Lung (tissue), 12 donors: ENCODE measurements around the gene CDH11. TPM values are rescaled to one million over a fixed set of nuclear protein-coding genes. Genes with fewer than 3 reads are reported as not detected.

Source experiments
- ATAC-seq: fragments of 200-7000 bp; cut with Tn5 transposase; one replicate; pipeline ENCODE4 v1.9.1; 2020; ENCODE audit warnings: moderate number of reproducible peaks; ENCODE audit not compliant: insufficient read depth, low FRiP score
- DNase-seq, 3 donors: peaks; one replicate each; pipeline ENCODE4 v3.0.0-alpha.2; 2013 to 2017
- H3K27ac ChIP-seq, 2 donors: one replicate each; pipeline ENCODE4 v1.5.1; 2013; ENCODE audit warnings: mild to moderate bottlenecking in 2 of 2, moderate library complexity in 2 of 2, control low read depth in 1 of 2, inconsistent platforms in 1 of 2, low read depth in 1 of 2, low read length in 1 of 2
- H3K27me3 ChIP-seq, 3 donors: one replicate each; pipeline ENCODE4 v1.5.1; 2013; ENCODE audit warnings: low read length in 2 of 3; ENCODE audit not compliant: control insufficient read depth in 3 of 3, insufficient read depth in 3 of 3
- H3K36me3 ChIP-seq, 4 donors: one replicate each; pipeline ENCODE4 v1.5.1; 2013; ENCODE audit warnings: low read length in 4 of 4, mild to moderate bottlenecking in 1 of 4, moderate library complexity in 1 of 4; ENCODE audit not compliant: control insufficient read depth in 4 of 4, insufficient read depth in 4 of 4
- H3K4me1 ChIP-seq, 5 donors: one replicate each; pipeline ENCODE4 v1.5.1; 2013; ENCODE audit warnings: low read length in 5 of 5, mild to moderate bottlenecking in 2 of 5, moderate library complexity in 1 of 5; ENCODE audit not compliant: control insufficient read depth in 5 of 5, insufficient read depth in 5 of 5
- H3K4me3 ChIP-seq: one replicate; pipeline ENCODE4 v1.5.1; 2013; ENCODE audit warnings: mild to moderate bottlenecking, control low read depth, moderate library complexity
- H3K9ac ChIP-seq, 2 donors: one replicate each; pipeline ENCODE4 v1.5.1; 2013; ENCODE audit warnings: low read length in 2 of 2, control low read depth in 1 of 2; ENCODE audit not compliant: insufficient read depth in 1 of 2
- H3K9me3 ChIP-seq, 4 donors: one replicate each; pipeline ENCODE4 v1.5.1; 2013; ENCODE audit warnings: low read length in 3 of 4, mild to moderate bottlenecking in 1 of 4, moderate library complexity in 1 of 4; ENCODE audit not compliant: control insufficient read depth in 4 of 4, insufficient read depth in 3 of 4
- CTCF ChIP-seq: IDR thresholded peaks from 2 replicates; pipeline ENCODE4 v1.5.1; 2012; ENCODE audit warnings: mild to moderate bottlenecking; ENCODE audit errors: control extremely low read depth, extremely low read depth
- WGBS, 2 donors: extraction: QIAGEN DNeasy Blood & Tissue Kit; methylation state at CpG; one replicate each; pipeline ENCODE4 v1.1.7; 2013; 5-methylcytosine and 5-hydroxymethylcytosine counted together
- polyA plus RNA-seq, 2 donors: library from polyadenylated mRNA; stranded (reverse); fragments of 200-250 nt; gene quantifications; one replicate each; pipeline ENCODE4 v1.2.1, GENCODE V29; 2013
- total RNA-seq, 2 donors: library from RNA; depleted of rRNA in 1 of 2; stranded (reverse); fragments of >200 nt in 1 of 2; gene quantifications; one replicate each; pipeline ENCODE4 v1.2.1, GENCODE V29; 2014 to 2021
- donor health status: control.
- donor health status: control.
- donor health status: Bipolar disorder and iron deficiency.
- donor health status: healthy.
- donor health status: DM: yes; HTN: yes; CAD: no.

The CDH11 gene
- total and polyA plus RNA-seq, 4 donors: 7.1 to 236 (median 94.7) TPM

DNA sequence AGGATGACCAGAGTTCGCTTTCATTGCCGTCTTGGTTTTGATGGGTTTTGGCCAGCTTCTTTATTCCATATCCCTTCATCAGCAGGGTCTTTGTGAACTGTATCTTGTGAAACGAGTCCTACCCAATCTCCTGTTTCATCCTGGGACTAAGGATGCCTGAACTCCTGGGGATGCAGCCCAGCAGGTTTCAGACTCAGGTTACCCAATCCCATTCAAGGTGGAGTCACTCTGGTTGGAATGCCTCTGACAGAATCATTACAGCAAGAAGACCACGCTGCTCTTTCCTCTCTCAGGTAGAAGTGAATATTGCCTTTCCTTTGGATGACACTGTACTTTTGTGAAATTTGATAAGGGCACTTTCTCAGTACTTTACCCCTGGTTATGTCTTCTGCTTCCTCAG is 98.1 kb downstream of the CDH11 start:
- Histone ChIP-seq H3K36me3 (peaks cover 0 to 33% (median 9%) of the 10 kb centered on the region in 4 donors), H3K9ac (no peak overlapping the region), H3K27me3 (no peaks in the 10 kb centered on the region), H3K4me3 (no peak overlapping the region), H3K4me1 (peaks cover 0 to 7% (median 1%) of the 10 kb centered on the region in 5 donors), H3K9me3 (peaks cover 0 to 1% (median 0%) of the 10 kb centered on the region in 4 donors), H3K27ac (no peak overlapping the region)
- no peak for DNase-seq
- 80 to 84% methylated on average over 4 of the region's 4 CpGs for WGBS, 2 donors
- ATAC-seq: no peak
- no peak for TF ChIP-seq CTCF

DNA sequence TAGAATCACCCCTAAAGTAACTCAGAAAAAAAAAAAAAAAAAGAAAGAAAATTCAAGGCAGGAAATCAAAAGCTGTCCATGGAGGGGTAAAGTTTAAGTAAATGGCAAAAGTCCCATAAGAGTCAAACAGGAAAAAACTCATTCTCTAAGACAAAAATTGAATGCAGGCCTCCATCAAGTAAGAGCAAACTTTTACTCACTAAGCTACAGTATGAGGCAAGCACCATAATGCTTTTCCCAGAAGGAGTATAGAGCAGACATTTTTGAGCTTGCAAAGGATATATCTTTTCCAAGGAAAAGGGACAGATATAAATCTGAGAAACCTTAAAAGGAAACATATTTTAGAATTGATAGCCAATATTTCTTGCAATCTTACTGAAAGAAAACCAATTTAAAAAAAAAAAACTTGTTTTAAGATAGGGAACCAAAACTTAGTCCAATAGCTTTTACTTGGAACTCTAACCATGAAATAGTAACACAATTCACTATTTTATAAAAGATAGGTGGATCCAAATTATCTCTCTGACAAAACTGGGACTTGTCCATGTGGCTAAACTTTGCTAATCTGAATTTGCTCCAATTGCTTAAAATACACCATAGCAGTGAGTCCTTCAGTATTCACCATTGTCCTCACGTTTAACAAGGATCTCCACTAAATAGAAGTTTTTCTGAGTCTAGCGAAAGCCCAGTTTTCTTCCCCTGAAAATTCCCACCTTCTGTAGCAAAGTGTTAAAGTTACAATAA is 99.8 kb downstream of the CDH11 start:
- WGBS, 2 donors: 88 to 96% methylated on average over 2 of the region's 2 CpGs
- TF ChIP-seq CTCF: no peak
- Histone ChIP-seq H3K27me3 (no peaks in the 10 kb centered on the region), H3K9me3 (no peaks in the 10 kb centered on the region), H3K4me3 (no peak overlapping the region), H3K4me1 (peaks cover 0 to 7% (median 1%) of the 10 kb centered on the region in 5 donors), H3K9ac (no peak overlapping the region), H3K36me3 (peaks cover 0 to 38% (median 11%) of the 10 kb centered on the region in 4 donors), H3K27ac (no peak overlapping the region)
- DNase-seq: no peak
- ATAC-seq: no peak

DNA sequence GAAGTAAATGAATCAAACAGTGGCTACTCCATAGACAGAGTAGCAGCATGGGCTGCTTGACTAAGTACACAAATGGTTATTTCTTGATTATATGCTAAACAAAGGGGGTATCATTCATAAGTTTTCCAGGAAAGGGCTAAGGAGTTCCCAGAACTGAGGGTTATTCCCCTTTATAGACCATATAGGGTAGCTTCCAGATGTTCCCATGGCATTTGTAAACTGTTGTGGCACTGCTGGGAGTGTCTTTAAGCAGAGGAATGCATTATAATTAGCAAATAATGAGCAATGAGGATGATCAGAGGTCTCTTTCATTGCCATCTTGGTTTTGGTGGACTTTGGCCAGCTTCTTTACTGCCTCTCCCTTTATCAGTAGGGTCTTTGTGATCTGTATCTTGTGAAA is 105.1 kb downstream of the CDH11 start:
- H3K27me3 ChIP-seq: no peaks in the 10 kb centered on the region
- H3K27ac ChIP-seq: no peak overlapping the region
- peaks cover 0 to 35% (median 12%) of the 10 kb centered on the region in 4 donors for H3K36me3 ChIP-seq
- no peak for DNase-seq
- no peaks in the 10 kb centered on the region for H3K4me1 ChIP-seq
- H3K9ac ChIP-seq: no peak overlapping the region
- no peak overlapping the region for H3K4me3 ChIP-seq
- no peak for TF ChIP-seq CTCF
- no peak for ATAC-seq
- H3K9me3 ChIP-seq: no peaks in the 10 kb centered on the region

GRCh38 chr16:65015599-65015998 is 106.3 kb downstream of the CDH11 start:
- Histone ChIP-seq H3K4me3 (no peak overlapping the region), H3K9ac (no peak overlapping the region), H3K9me3 (no peaks in the 10 kb centered on the region), H3K27ac (no peak overlapping the region), H3K27me3 (no peaks in the 10 kb centered on the region), H3K36me3 (peaks cover 0 to 38% (median 12%) of the 10 kb centered on the region in 4 donors), H3K4me1 (peaks cover 0 to under 1% (median 0%) of the 10 kb centered on the region in 5 donors)
- DNase-seq: no peak
- ATAC-seq: no peak
- TF ChIP-seq CTCF: no peak
